GM23338 (cell line): ENCODE results near the gene LNX2. TPM values are rescaled to one million over a fixed set of nuclear protein-coding genes. Genes with fewer than 3 reads are reported as not detected.

Experiments used
- ATAC-seq: fragments of 200-7000 bp; cut with Tn5 transposase; 3 replicates; pipeline ENCODE4 v1.9.1; 2020
- DNase-seq: peaks from one replicate; pipeline ENCODE4 v3.0.0-alpha.2; 2015; ENCODE audit warnings: low spot score
- H2AFZ ChIP-seq: fragments of 200-600 bp; sonication (generic); 2 replicates; pipeline ENCODE4 v1.8.0; 2016; ENCODE audit warnings: antibody characterized with exemption, mild to moderate bottlenecking, moderate library complexity
- H3F3A ChIP-seq: fragments of 200-600 bp; sonication (generic); replicated peaks from 2 replicates; pipeline ENCODE4 v1.8.0; 2017; ENCODE audit warnings: antibody characterized with exemption, mixed run types, low read depth
- H3K27ac ChIP-seq: fragments of 200-600 bp; sonication (generic); 2 replicates; pipeline ENCODE4 v1.6.1; 2016; ENCODE audit warnings: low read depth
- H3K27me3 ChIP-seq: fragments of 200-600 bp; sonication (generic); 2 replicates; pipeline ENCODE4 v1.8.0; 2016; ENCODE audit warnings: mild to moderate bottlenecking, mixed run types, moderate library complexity; ENCODE audit not compliant: insufficient read depth
- H3K36me3 ChIP-seq: fragments of 200-600 bp; sonication (generic); 2 replicates; pipeline ENCODE4 v1.8.0; 2016; ENCODE audit warnings: mild to moderate bottlenecking; ENCODE audit not compliant: insufficient read depth
- H3K4me1 ChIP-seq: fragments of 200-600 bp; sonication (generic); 2 replicates; pipeline ENCODE4 v1.8.0; 2016; ENCODE audit warnings: mild to moderate bottlenecking, moderate library complexity; ENCODE audit not compliant: insufficient read depth
- H3K4me2 ChIP-seq: fragments of 200-600 bp; sonication (generic); 2 replicates; pipeline ENCODE4 v1.7.1; 2017; ENCODE audit warnings: mixed run types
- H3K4me3 ChIP-seq: fragments of 200-600 bp; sonication (generic); 2 replicates; pipeline ENCODE4 v1.6.1; 2016; ENCODE audit warnings: mixed run types
- H3K79me2 ChIP-seq: fragments of 200-600 bp; sonication (generic); replicated peaks from 2 replicates; pipeline ENCODE4 v1.8.0; 2017; ENCODE audit warnings: mild to moderate bottlenecking; ENCODE audit not compliant: insufficient read depth
- H3K9me2 ChIP-seq: fragments of 200-600 bp; sonication (generic); 2 replicates; pipeline ENCODE4 v1.8.0; 2017; ENCODE audit not compliant: insufficient read depth
- H4K20me1 ChIP-seq: fragments of 200-600 bp; sonication (generic); replicated peaks from 2 replicates; pipeline ENCODE4 v1.8.0; 2017; ENCODE audit warnings: mild to moderate bottlenecking; ENCODE audit not compliant: insufficient read depth
- H3K27ac Mint-ChIP-seq: 2 replicates; pipeline ENCODE4 v1.8.0; 2020; ENCODE audit warnings: inconsistent platforms, mild to moderate bottlenecking, moderate library complexity, mixed read lengths
- H3K27me3 Mint-ChIP-seq: 3 replicates; pipeline ENCODE4 v1.8.0; 2022; ENCODE audit warnings: low read depth, mild to moderate bottlenecking, moderate library complexity, mixed read lengths, inconsistent platforms; ENCODE audit not compliant: insufficient read depth, poor library complexity
- H3K36me3 Mint-ChIP-seq: 3 replicates; pipeline ENCODE4 v1.8.0; 2021; ENCODE audit warnings: low read depth, mild to moderate bottlenecking, inconsistent platforms, moderate library complexity, mixed read lengths
- H3K4me1 Mint-ChIP-seq: 3 replicates; pipeline ENCODE4 v1.8.0; 2020; ENCODE audit warnings: mild to moderate bottlenecking, inconsistent platforms, mixed read lengths
- H3K4me3 Mint-ChIP-seq: 3 replicates; pipeline ENCODE4 v1.8.0; 2021; ENCODE audit warnings: moderate library complexity, mild to moderate bottlenecking, inconsistent platforms, mixed read lengths
- H3K9me3 Mint-ChIP-seq: 3 replicates; pipeline ENCODE4 v1.8.0; 2020; ENCODE audit warnings: moderate library complexity, mild to moderate bottlenecking, inconsistent platforms, mixed read lengths
- CREB1 ChIP-seq: fragments of 250-450 bp; sonication (Bioruptor Pico); IDR thresholded peaks from 2 replicates; pipeline ENCODE4 v1.5.0; 2020; ENCODE audit warnings: low read depth, mild to moderate bottlenecking, moderate library complexity
- CTCF ChIP-seq, 2 experiments: fragments of 200-600 bp in 1 of 2; sonication (generic) in 1 of 2; conservative IDR thresholded peaks; 2 replicates each; pipeline versions ENCODE4 v1.5.1 to v1.6.1; 2016 to 2017; ENCODE audit warnings: antibody characterized with exemption in 2 of 2, low read depth in 2 of 2, mild to moderate bottlenecking in 2 of 2, moderate library complexity in 1 of 2
- ETS1 ChIP-seq: IDR thresholded peaks from 2 replicates; pipeline ENCODE4 v1.6.1; 2016; ENCODE audit warnings: antibody characterized with exemption
- EZH2 ChIP-seq: fragments of 200-600 bp; sonication (generic); IDR thresholded peaks from one replicate; pipeline ENCODE4 v1.8.0; 2017; ENCODE audit warnings: antibody characterized with exemption, mild to moderate bottlenecking, low read depth; ENCODE audit not compliant: unreplicated experiment
- EZH2phosphoT487 ChIP-seq: fragments of 200-600 bp; sonication (generic); IDR thresholded peaks from one replicate; pipeline ENCODE4 v1.8.1; 2018; ENCODE audit warnings: antibody characterized with exemption; ENCODE audit not compliant: unreplicated experiment
- JUNB ChIP-seq: IDR thresholded peaks from one replicate; pipeline ENCODE4 v1.6.1; 2016; ENCODE audit warnings: antibody characterized with exemption; ENCODE audit not compliant: unreplicated experiment
- NANOG ChIP-seq: IDR thresholded peaks from 2 replicates; pipeline ENCODE4 v1.6.1; 2016; ENCODE audit warnings: antibody characterized with exemption, borderline replicate concordance
- POLR2AphosphoS5 ChIP-seq: IDR thresholded peaks from 2 replicates; pipeline ENCODE4 v1.6.1; 2016; ENCODE audit warnings: antibody characterized with exemption, low read depth
- REST ChIP-seq: IDR thresholded peaks from one replicate; pipeline ENCODE4 v1.6.1; 2018; ENCODE audit warnings: antibody characterized with exemption; ENCODE audit not compliant: unreplicated experiment
- STAT1 ChIP-seq: IDR thresholded peaks from one replicate; pipeline ENCODE4 v1.6.1; 2016; ENCODE audit warnings: antibody characterized with exemption; ENCODE audit not compliant: unreplicated experiment
- ZNF114 ChIP-seq: fragments of 250-450 bp; sonication (Bioruptor Pico); IDR thresholded peaks from 2 replicates; pipeline ENCODE4 v1.5.0; 2020; ENCODE audit warnings: mild to moderate bottlenecking, moderate library complexity
- ZNF331 ChIP-seq: fragments of 250-450 bp; sonication (Bioruptor Pico); IDR thresholded peaks from 2 replicates; pipeline ENCODE4 v1.5.0; 2020; ENCODE audit warnings: low read depth, mild to moderate bottlenecking, moderate library complexity
- ZNF462 ChIP-seq: fragments of 250-450 bp; sonication (Bioruptor Pico); IDR thresholded peaks from 2 replicates; pipeline ENCODE4 v1.5.0; 2020; ENCODE audit warnings: mild to moderate bottlenecking, moderate library complexity
- polyA plus RNA-seq: library from polyadenylated mRNA; unstranded; fragments of >200 nt; fragmentation: Nextera tagmentation; extraction: Ambion mirVana; gene quantifications from 2 replicates; pipeline ENCODE4 v1.2.1, GENCODE V29; 2016
- total RNA-seq: library from RNA; depleted of rRNA; stranded (reverse); fragments of >200 nt; shearing (Covaris generic); gene quantifications from 2 replicates; pipeline ENCODE4 v1.2.3, GENCODE V29; 2014

LNX2 gene
- total and polyA plus RNA-seq, 2 experiments from 2014 or later, result 3.7 to 18.0 TPM

- Mint-ChIP-seq H3K27me3 (no peaks in the 10 kb centered on the region), H3K9me3 (no peaks in the 10 kb centered on the region), H3K36me3 (no peaks in the 10 kb centered on the region), H3K4me1 (no peaks in the 10 kb centered on the region), H3K4me3 (no peak overlapping the region), H3K27ac (no peak overlapping the region)
- Histone ChIP-seq H3K4me2 (no peak overlapping the region), H2AFZ (no peak overlapping the region), H3K4me3 (no peak overlapping the region), H4K20me1 (peaks cover 37% of the 10 kb centered on the region), H3K27ac (no peak overlapping the region), H3K27me3 (no peaks in the 10 kb centered on the region), H3K4me1 (peaks cover 14% of the 10 kb centered on the region; the same call in 1 of the 2 replicates), H3F3A (no peaks in the 10 kb centered on the region), H3K9me2 (no peaks in the 10 kb centered on the region), H3K79me2 (peaks cover 88% of the 10 kb centered on the region), H3K36me3 (no peaks in the 10 kb centered on the region)
- TF ChIP-seq NANOG (no peak), JUNB (no peak), ZNF331 (CRISPR knock-in tag) (no peak), ZNF114 (CRISPR knock-in tag) (no peak), REST (no peak), EZH2phosphoT487 (no peak), STAT1 (no peak), ZNF462 (no peak), POLR2AphosphoS5 (no peak), ETS1 (no peak), CTCF (conservative IDR thresholded peaks at IDR 0.05; ENCODE audit: low read depth in 2 of 2) (no peak), CREB1 (CRISPR knock-in tag) (no peak), EZH2 (no peak)
- DNase-seq (no peak), ATAC-seq (no peak)
These were observed 27.1 kb downstream of the LNX2 start for GRCh38 chr13:27593267-27593666.
